DMS153 (cell line): ENCODE data around the gene SIRT1.
A peak's percentile ranks its signal among the peaks of the same experiment; 100 is the strongest.
"Not testable (repeated sequence)": the region's sequence is repeated elsewhere in the genome, so short reads cannot be mapped to it uniquely, and the experiment has no call there.

Experiments
- DNase-seq: peaks from one replicate; lab custom pipeline; 2025; lab: John Stamatoyannopoulos, UW

SIRT1 gene

DNA sequence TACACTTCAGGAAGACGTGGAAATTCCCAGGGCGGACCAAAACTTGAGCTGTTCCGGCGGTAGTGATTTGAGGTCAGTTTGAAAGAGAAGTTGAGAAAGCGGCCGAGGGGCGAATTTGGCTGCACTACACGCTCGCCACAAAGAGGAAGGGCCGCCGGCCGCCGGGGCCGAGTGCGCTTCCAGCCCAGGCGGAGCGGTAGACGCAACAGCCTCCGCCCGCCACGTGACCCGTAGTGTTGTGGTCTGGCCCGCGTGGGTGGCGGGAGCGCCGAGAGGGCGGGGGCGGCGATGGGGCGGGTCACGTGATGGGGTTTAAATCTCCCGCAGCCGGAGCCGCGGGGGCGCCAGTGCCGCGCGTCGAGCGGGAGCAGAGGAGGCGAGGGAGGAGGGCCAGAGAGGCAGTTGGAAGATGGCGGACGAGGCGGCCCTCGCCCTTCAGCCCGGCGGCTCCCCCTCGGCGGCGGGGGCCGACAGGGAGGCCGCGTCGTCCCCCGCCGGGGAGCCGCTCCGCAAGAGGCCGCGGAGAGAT lies at the start of gene SIRT1:
TSS of gene SIRT1 (plus strand) at position 344 of the 529 bp plus-strand sequence. CDS start at position 410, 66 bp downstream.
- DNase-seq, result peak; percentile 91

DNA sequence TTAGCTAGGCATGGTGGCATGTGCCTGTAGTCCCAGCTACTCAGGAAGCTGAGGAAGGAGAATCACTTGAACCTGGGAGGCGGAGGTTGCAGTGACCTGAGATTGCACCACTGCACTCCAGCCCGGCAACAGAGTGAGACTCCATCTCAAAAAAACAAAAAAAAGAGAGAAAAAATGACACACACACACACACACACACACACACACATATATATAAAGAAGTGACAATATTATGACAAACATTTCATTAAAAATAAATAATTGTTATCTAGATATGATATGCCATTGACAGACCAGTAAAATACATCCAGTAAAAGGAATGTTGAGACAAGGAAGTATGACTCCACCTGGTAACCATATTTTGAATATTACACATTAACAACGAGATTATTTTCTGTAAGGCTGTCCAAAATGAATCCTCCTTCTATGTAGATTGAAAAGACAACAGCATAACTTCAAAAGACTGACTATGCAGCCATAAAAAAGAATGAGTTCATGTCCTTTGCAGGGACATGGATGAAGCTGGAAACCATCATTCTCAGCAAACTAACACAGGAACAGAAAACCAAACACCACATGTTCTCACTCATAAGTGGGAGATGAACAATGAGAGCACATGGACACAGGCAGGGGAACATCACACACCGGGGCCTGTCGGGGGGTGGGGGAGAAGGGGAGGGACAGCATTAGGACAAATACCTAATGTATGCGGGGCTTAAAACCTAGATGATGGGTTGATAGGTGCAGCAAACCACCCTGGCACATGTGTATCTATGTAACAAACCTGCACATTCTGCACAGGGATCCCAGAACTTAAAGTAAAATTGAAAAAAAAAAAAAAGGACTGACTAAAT lies 48.7 kb upstream of the SIRT1 start:
- peak; percentile 7 for DNase-seq

DNA sequence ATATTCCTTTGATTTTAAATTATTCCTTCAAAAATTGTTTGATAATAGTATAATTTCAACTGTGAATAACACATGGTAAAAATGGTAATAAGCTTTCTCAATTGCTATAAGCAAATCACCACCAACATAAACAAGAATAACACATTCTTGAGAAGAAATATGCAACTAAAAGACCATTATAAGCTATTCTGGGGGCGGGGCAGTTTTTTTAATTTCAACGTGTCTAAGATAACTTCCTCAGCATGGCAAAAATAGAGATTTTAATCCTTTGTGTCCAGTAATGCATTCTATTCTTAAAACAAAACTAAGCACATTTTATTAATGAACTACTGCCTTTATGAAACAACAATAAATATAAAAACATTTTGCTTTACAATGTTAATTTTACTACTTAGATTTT lies 48.0 kb upstream of the SIRT1 start:
- DNase-seq, result no peak

DNA sequence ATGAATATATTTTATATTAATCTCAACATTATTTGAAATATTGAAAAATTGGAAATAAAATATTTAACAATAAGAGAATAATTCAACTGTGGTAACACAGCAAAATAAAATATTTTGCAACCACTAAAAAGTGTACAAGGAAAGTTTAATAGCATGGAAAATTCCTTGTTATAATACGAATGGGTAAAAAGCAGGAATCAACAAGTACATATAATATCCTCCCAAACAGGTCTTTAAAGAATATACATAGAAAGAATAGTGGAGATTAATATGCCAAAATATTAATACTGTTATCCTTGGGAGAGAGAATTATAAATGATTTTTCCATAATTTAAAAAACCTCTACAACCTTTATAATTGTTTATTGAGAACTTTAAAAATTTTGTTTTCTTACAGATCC lies 47.5 kb upstream of the SIRT1 start:
- DNase-seq, result no peak

DNA sequence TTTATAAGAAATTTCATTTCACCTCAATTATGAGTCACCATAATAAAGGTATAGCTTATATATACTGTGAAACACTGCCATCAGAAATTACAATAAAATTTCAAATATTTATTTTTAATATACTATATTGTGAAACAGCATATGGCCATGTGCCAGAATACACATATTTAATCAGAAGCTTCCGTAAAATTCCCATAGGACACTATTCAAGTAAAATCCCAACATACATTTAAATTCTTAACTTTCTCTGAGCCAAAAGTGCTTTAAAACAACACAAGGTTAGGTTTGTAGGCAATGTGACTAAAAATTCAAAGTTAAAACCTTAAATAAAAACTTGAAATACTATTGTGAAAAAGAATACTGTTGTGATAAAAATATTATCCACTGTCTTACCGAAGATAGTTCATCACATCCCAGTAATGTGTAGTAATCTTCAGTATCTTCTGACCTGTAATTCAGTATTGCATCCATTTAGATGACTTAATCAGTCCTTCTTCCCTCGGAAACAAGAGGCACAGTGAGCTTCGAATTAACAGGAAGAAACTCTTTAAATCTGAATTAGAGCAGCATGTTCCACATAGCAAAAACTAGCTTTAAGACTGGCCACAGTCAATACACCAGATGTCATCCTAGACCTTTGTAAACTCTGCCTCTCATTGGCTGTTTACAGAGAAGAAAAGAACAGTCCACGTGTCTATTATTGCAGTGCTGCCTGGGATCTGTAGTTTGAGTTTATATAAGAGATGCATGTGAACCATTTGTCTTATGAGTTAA lies 46.7 kb upstream of the SIRT1 start, which contains the start of gene DNAJC12:
TSS of gene DNAJC12 (minus strand) at position 648 of the 774 bp plus-strand sequence. CDS start at position 471, 177 bp downstream.
- DNase-seq, result peak; percentile 91

DNA sequence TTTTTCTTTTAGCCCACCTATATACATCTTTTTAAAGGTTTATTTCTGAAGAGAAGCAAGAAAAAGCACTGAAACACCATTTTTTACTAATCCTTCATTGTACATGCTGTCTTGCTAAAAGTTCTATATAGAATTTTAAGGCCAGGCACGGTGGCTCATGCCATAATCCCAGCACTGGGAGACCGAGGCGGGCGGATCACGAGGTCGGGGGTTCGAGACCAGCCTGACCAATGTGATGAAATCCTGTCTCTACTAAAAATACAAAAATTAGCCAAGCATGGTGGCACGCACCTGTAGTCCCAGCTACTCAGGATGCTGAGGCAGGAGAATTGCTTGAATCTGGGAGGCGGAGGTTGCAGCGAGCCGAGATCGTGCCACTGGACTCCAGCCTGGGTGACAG lies 44.9 kb upstream of the SIRT1 start:
- DNase-seq, result not testable (repeated sequence)

DNA sequence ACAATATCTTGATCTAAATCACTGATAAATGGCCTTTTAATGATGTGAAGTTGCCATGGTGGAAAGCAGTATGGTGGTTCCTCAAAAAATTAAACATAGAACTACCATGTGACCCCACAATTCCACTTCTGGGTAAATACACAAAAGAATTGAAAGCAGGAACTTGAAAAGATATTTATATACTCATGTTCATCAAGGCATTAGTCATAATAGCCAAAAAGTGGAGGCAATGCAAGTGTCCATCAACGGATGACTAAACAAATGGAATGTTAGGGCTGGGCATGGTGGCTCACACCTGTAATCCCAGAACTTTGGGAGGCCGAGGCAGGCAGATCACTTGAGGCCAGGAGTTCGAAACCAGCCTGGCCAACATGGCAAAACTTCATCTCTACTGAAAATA lies 44.5 kb upstream of the SIRT1 start:
- DNase-seq, result no peak

DNA sequence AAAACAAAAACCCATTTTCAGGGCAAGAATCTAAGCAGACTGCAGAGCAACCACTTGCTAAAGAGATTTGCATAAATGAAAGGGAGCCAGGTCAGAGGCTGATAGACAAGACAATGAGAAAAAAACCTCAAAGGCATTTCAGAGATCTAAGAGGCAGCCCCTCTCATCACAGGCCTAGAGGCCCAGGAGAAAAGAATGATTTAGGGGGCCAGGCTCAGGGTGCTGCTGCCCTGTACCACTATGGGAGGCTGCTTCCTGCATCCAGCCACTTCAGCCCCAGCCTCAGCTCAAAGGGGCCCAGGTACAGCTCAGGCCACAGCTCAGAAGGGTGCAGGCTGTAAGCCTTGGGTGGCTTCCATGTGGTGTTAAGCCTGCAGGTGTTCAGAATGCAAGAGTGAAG lies 42.7 kb upstream of the SIRT1 start:
- no peak for DNase-seq

DNA sequence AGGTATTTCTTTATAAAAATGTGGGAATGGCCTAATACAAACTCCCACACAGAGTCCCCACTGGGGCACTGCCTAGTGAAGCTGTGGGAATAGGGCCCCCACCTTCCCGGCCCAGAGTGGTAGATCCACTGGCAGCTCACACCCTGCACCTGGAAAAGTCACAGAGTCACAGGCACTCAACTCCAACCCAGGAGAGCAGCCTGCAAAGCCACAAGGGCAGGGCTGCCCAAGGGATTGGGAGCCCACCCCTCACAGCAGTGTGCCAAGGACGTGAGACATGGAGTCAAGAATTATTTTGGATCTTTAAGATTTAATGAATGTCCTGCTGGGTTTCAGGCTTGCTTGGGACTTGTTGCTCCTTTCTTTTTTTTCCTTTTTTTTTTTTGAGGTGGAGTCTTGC lies 41.2 kb upstream of the SIRT1 start:
- DNase-seq, result no peak

DNA sequence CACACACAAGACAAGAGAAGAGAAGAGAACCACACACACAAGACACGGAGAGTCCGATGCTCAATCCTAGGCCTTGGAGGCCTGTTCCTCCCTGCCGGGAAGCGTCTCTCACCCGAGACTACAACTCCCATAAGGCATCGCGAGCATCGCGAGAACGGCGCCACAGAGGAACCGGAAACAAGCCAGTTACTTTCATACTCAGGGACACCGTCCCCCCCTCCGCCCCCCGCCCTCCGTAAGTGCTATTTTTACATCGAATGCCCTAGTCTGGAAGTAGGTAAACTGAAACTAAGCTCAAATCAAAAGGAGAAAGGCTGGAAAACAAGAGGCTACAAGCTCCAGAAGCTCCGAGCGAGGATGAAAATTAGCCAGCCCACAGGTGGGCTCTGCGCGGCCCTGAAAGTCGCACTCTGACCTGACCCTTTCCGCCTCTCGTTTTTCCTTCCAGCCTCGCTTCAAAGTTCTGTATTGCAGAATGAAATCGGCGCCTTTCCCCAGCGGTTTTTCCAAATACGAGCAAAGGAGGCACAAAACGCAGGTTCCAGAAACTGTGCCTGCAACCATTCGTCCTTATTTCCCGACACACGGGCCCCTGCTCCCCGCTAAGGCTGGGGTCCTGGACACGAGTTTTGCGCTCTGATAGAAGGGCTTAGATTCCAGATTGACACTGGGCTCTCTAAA lies 35.0 kb upstream of the SIRT1 start:
- peak; percentile 91 for DNase-seq

DNA sequence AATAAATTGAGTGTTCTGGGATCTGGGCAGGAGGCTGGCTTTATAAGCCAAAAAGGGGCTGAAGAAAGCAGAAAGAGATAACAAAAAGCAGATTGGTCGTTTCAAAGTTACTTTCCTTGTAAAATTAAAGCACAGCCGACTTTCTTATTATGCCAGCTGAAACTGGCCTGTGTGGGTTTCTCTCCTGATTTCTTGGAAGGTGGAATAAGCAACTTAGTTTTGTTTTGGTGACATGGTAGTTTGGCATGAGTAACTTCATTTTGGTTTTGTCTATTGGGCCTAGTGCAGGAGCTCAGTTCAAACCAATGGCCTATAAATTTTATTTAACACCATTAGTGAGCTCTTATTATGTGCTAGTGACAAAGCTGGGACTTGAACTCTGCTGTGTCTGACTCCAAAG lies 33.3 kb upstream of the SIRT1 start:
- DNase-seq, result no peak

DNA sequence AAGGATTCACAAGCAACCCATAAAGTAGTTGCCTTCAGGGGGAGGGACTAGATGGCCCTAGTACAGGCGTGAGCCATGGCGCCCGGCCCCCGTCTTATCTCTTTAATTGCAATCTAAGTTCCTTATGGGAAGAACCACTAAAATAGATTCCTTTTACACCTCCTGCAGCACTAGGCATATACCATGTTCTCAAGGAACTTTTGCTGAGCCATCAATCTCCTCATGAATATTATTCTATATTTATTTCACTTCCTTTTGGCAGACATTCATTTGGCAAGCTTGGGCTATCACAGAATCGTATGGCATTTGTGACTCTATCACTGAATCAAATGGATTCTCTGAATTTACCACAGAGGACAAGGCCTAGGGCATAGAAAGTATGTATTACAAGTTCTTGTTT lies 31.7 kb upstream of the SIRT1 start:
- DNase-seq, result no peak

DNA sequence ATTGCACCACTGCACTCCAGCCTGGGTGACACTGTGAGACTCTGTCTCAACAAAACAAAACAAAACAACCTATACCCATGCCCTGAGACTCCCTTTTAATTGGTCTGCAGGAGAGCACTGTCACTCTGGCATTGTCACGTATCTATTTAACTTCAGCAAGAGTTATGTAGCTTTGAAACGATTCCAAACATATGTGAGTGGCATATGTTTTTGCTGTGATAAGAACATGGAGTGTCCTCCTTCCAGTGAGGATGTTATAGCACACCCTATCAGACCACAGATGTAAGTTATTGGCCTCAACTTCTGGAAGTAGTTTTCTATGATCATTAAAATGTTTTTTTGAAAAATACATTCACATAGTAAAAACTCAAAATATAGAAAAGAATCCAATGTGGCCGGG lies 30.9 kb upstream of the SIRT1 start:
- no peak for DNase-seq

DNA sequence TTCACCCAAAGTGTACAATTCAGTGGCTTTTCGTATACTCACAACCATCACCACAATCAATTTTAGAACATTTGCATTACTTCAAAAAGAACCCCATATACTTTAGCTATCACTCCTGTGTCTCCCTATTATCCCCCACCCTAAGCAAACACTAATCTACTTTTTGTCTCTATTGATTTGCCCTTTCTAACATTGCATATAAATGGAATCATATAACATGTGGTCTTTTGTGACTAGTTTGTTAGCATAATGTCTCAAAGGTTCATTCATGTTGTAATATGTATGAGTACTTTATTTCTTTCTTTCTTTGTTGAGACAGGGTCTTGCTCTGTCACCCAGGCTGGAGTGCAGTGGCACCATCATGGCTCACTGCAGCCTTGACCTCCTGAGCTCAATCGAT lies 25.5 kb upstream of the SIRT1 start:
- no peak for DNase-seq

DNA sequence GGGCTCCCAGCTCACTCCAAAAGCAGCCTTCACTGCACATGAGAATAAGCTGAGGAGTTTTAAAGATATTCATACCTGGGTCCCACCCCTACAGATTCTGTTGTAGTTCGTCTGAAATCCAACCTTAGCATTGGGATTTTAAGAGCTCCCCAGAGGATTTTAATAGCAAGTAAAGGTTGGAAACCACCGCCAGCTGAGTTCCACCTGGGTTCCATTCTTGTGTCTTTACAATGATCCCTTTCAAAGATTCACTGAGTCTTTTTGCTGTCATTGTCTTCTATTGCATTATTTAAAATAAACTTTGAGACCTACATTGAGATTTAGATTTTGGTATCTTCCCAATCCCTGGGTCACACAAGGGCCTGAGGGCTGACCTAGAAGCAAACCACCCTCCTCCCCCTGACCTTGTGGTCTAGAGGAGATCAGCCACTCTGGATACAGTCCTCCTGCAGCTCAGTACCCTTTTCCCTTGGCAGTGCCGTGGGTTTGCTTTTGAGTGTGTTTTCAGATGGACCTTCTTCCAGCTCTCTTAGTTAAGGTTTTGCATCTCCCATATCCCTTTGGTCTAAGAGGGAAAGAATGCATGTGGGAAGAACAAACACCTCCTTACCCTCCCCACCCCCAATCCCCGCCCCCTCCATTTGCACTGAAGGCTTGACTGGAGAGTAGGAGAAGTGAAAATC lies 22.6 kb upstream of the SIRT1 start:
- DNase-seq, result no peak

DNA sequence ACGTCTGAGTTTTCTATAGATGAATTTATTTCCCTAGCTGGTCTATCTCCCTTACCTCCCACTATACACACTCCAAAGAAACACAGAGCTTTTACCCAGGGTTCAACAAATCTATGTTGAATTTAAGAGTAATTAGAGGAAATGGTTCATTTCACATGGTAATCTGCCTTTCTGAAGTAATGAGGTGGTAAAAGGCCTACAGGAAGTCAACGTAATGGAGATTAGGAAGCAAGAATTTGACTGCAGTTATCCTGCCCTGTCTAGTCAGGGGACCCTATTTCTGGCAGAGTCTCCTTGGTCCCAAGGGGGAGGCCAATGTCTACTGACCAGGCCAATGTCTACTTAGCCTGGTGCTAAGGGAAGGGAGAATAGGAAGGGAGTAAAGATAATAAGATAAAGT lies 21.4 kb upstream of the SIRT1 start:
- no peak for DNase-seq

DNA sequence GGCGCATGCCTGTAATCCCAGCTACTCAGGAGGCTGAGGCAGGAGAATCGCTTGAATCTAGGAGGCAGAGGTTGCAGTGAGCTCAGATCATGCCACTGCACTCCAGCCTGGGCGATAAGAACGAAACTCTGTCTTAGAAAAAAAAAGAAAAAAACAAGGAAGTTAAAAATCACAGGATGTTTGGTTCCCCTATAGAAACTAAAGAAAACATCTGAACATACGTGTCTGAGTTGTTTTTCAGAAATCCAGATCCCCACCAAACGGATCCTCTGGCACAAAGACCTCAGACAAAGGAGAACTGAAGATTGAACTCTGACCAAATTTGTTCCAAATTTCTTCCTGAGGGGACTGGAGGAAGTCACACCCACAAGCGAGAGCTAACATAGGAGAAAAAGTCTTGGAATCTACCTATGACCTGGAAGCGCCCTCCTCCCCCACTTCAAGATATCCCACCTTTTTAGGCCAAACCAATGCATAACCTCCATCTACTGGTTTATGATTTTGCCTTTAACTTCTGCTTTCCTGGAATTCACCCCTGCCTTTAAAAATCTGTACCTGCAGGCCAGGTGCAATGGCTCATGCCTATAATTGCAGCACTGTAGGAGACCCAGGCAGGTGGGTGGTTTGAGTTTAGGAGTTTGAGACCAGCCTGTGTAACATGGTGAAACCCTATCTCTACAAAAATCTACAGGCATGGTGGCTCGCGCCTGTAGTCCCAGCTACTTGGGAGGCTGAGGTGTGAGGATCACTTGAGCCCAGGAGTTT lies 19.7 kb upstream of the SIRT1 start:
- DNase-seq, result no peak

DNA sequence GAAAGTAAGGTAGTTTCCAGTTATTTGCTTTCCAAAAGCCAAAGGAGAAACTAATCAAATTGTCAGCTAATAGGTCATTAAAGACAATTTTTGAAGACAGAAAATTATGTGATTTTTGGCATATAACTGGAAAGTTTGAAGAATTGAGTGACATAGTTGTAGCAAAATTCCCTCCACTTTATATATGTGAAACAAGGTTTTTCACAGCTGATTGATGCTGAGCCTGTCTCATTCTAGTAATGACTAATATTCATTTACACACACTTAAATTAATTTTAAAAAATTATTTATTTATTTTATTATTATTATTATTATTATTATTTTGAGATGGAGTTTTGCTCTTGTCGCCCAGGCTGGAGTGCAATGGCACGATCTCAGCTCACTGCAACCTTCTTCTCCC lies 16.3 kb upstream of the SIRT1 start:
- DNase-seq, result no peak

DNA sequence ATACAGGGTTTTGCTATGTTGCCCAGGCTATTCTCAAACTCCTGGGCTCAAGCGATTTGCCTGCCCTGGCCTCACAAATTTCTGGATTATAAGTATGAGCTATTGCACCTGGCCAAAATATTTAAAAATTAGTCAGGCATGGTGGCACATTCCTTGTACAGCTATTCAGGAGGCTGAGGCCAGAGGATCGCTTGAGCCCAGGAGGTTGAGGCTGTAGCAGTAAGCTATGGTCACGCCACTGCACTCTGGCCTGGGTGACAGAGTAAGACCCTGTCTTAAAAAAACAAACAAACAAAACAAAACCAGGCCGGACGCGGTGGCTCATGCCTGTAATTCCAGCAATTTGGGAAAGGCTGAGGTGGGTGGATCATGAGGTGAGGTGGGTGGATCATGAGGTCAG lies 14.5 kb upstream of the SIRT1 start:
- no peak for DNase-seq

DNA sequence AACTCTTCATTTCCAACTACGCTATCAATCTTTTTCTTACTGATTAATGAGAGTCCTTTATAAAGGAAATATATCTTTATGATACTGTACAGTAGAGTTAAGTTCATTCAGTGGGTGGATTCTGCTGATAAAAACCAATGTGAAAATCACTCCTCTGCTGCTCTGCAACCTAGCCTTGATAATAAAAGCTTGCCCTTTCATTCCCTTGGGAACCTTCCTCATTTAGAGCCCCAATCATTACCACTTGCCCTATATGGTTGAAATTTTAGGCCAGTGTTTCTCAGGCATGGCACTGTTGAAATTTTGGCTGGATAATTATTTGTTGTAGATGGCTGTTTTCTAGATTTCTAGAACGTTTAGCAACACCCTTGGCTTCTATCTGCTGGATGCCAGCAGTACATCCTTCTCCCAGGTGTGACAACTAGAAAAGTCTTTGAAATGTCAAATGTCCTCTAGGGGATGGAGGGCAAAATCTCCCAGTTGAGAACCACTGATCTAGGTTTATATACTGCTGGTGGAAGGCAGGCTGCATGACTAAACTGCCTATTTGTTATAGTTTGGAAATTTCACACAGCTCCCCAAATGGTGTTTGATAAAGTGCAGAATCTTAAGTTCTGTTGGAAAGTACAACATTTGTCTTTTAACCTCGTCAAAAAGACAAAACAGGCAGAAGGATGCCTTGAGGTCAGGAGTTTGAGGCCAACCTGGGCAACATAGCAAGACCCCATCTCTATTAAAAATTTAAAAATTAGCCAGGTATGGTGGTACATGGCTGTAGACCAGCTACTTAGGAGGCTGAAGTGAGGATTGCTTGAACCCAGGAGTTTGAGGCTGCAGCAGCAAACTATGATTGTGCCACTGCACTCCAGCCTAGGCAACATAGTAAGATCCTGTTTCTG lies 8.9 kb upstream of the SIRT1 start:
- no peak for DNase-seq
